ENCODE data around the gene MEGF11.

Gene MEGF11

GRCh38 chr15:66101715-66102395, 151.7 kb downstream of the MEGF11 start:
- no peaks in the 10 kb centered on the region for H3K9me2 ChIP-seq (replicated peaks; ENCODE audit: insufficient read depth, low read length)
- no peaks in the 10 kb centered on the region for H4K20me1 ChIP-seq (ENCODE audit: low read depth, low read length)
- no peak overlapping the region for H3K9ac ChIP-seq (ENCODE audit: low read length)
- H3K4me2 ChIP-seq (ENCODE audit: low read depth, low read length, poor library complexity, severe bottlenecking), result no peak overlapping the region
- H3K27me3 ChIP-seq (ENCODE audit: low read length), result no peaks in the 10 kb centered on the region
- H3K36me3 ChIP-seq (ENCODE audit: low read length), result no peaks in the 10 kb centered on the region
- H2AFZ ChIP-seq (ENCODE audit: low read depth, low read length, severe bottlenecking), result no peak overlapping the region
- no peaks in the 10 kb centered on the region for H3K9me3 ChIP-seq (ENCODE audit: insufficient read depth, low read length)
- H3K79me2 ChIP-seq (ENCODE audit: insufficient read depth, low read length), result no peaks in the 10 kb centered on the region
- H3K27ac ChIP-seq (ENCODE audit: low read depth, low read length), result no peak overlapping the region
- no peaks in the 10 kb centered on the region for H3F3A ChIP-seq (ENCODE audit: insufficient read depth)
- H3K4me3 ChIP-seq (ENCODE audit: insufficient read depth, low read length, poor library complexity, severe bottlenecking), result no peak overlapping the region
- TF ChIP-seq CTCF (IDR thresholded peaks at IDR 0.05; ENCODE audit: insufficient read depth, low read length, poor library complexity, severe bottlenecking), result no peak
- no peak for TF ChIP-seq EZH2phosphoT487 (conservative IDR thresholded peaks at IDR 0.05; ENCODE audit: low read length)

GRCh38 chr15:66100761-66101160, 152.8 kb downstream of the MEGF11 start:
- Histone ChIP-seq H3K27me3 (ENCODE audit: low read length) (no peaks in the 10 kb centered on the region), H3K27ac (ENCODE audit: low read depth, low read length) (no peak overlapping the region), H3K9ac (ENCODE audit: low read length) (no peak overlapping the region), H3K9me2 (replicated peaks; ENCODE audit: insufficient read depth, low read length) (no peaks in the 10 kb centered on the region), H2AFZ (ENCODE audit: low read depth, low read length, severe bottlenecking) (no peak overlapping the region), H3K4me3 (ENCODE audit: insufficient read depth, low read length, poor library complexity, severe bottlenecking) (no peak overlapping the region), H4K20me1 (ENCODE audit: low read depth, low read length) (no peaks in the 10 kb centered on the region), H3K79me2 (ENCODE audit: insufficient read depth, low read length) (no peaks in the 10 kb centered on the region), H3K36me3 (ENCODE audit: low read length) (no peaks in the 10 kb centered on the region), H3K4me2 (ENCODE audit: low read depth, low read length, poor library complexity, severe bottlenecking) (no peak overlapping the region), H3K9me3 (ENCODE audit: insufficient read depth, low read length) (no peaks in the 10 kb centered on the region), H3F3A (ENCODE audit: insufficient read depth) (no peaks in the 10 kb centered on the region)
- TF ChIP-seq EZH2phosphoT487 (conservative IDR thresholded peaks at IDR 0.05; ENCODE audit: low read length) (no peak), CTCF (IDR thresholded peaks at IDR 0.05; ENCODE audit: insufficient read depth, low read length, poor library complexity, severe bottlenecking) (no peak)

DNA sequence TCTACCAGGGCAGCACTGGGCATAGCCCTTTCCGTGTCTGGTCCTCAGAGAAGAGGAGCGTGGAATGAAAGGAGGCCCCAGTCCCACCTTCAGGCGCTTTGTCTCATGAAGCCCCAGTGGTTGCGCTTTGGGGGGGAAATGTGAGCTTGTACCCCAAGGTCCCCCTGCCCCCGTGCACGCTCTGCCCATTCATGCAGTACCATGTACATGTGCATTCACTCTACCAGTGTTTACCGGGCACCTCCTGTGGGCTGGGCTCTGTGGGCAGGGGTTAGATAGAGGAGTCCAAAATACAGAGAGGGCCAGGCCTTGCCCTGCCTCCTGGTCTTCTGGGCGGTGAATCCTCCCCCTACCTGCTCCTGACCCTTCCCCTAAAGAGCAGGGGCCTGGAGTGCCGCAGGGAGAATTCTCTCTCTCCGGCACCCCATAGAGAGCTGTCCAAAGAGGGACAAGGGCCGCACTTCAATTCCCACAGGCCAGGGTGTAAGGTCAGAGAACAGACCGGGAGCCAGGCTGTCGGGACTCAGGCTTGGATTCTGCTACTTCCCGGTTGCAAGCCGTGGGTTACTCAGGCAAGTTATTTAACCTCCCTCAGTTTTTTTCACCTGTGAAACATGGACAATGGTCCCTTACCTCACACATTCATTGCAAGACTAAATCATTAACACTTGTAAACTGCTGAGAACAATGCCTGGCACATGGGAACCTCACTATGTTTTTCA, 153.4 kb downstream of the MEGF11 start:
- Histone ChIP-seq H3K79me2 (ENCODE audit: insufficient read depth, low read length) (no peaks in the 10 kb centered on the region), H3K9me3 (ENCODE audit: insufficient read depth, low read length) (no peaks in the 10 kb centered on the region), H3K36me3 (ENCODE audit: low read length) (no peaks in the 10 kb centered on the region), H4K20me1 (ENCODE audit: low read depth, low read length) (no peaks in the 10 kb centered on the region), H3K4me2 (ENCODE audit: low read depth, low read length, poor library complexity, severe bottlenecking) (no peak overlapping the region), H3K27me3 (ENCODE audit: low read length) (no peaks in the 10 kb centered on the region), H3K4me3 (ENCODE audit: insufficient read depth, low read length, poor library complexity, severe bottlenecking) (no peak overlapping the region), H3F3A (ENCODE audit: insufficient read depth) (no peaks in the 10 kb centered on the region), H3K9me2 (replicated peaks; ENCODE audit: insufficient read depth, low read length) (no peaks in the 10 kb centered on the region), H2AFZ (ENCODE audit: low read depth, low read length, severe bottlenecking) (no peak overlapping the region), H3K9ac (ENCODE audit: low read length) (no peak overlapping the region), H3K27ac (ENCODE audit: low read depth, low read length) (no peak overlapping the region)
- TF ChIP-seq EZH2phosphoT487 (conservative IDR thresholded peaks at IDR 0.05; ENCODE audit: low read length), result no peak
- no peak for TF ChIP-seq CTCF (IDR thresholded peaks at IDR 0.05; ENCODE audit: insufficient read depth, low read length, poor library complexity, severe bottlenecking)
